Measurements from ENCODE around the gene NAA80. TPM values are rescaled to one million over a fixed set of nuclear protein-coding genes. Genes with fewer than 3 reads are reported as not detected.

The NAA80 gene
- polyA plus RNA-seq, 2 of the 4 experiments (the other 2 are of a cell fraction): 3.1 to 5.3 TPM

DNA sequence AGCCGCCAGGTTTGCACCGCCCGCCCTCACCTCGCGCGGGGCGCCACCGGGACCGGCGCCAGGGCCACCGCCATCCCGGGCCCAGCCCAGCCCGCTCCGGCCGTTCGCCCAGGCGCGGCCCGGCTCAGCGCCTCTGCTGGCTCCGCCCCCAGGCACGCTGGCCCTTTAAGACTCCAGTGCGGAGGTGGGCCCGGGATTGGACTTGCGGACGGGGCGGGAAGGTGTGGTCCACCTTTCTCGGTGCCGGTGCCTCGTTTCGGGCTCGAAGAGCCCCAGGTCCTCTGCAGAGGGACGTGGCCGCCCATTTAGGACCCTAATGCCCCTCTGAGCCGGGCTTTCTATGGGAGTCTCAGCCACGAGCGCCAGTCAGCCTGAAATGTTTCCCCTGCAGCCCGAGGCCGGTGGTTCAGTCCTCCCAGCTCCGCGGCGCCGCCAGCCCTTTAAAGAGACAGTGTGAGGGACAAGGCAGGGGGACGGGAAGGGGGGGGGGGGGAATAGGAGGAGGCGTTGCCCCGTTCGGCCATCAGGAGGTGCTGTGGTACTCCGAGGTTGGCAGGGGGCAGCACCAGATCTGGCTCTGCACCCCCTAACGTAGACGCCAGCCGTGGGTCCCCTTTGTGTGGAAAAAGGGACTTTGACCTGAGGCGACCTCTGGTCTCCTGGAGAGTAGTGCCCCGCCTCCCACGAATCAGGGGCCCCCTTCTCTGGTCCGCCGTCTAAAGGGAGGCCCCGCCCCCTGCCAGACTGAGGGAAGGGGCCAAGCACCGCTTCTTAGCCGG is 22.3 kb upstream of the NAA80 start (continued):
- TF ChIP-seq, protein P1, sequence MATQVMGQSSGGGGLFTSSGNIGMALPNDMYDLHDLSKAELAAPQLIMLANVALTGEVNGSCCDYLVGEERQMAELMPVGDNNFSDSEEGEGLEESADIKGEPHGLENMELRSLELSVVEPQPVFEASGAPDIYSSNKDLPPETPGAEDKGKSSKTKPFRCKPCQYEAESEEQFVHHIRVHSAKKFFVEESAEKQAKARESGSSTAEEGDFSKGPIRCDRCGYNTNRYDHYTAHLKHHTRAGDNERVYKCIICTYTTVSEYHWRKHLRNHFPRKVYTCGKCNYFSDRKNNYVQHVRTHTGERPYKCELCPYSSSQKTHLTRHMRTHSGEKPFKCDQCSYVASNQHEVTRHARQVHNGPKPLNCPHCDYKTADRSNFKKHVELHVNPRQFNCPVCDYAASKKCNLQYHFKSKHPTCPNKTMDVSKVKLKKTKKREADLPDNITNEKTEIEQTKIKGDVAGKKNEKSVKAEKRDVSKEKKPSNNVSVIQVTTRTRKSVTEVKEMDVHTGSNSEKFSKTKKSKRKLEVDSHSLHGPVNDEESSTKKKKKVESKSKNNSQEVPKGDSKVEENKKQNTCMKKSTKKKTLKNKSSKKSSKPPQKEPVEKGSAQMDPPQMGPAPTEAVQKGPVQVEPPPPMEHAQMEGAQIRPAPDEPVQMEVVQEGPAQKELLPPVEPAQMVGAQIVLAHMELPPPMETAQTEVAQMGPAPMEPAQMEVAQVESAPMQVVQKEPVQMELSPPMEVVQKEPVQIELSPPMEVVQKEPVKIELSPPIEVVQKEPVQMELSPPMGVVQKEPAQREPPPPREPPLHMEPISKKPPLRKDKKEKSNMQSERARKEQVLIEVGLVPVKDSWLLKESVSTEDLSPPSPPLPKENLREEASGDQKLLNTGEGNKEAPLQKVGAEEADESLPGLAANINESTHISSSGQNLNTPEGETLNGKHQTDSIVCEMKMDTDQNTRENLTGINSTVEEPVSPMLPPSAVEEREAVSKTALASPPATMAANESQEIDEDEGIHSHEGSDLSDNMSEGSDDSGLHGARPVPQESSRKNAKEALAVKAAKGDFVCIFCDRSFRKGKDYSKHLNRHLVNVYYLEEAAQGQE (IDR thresholded peaks at IDR 0.05): no peak
- TF ChIP-seq ESRRA (IDR thresholded peaks at IDR 0.05; ENCODE audit: borderline replicate concordance, low read length): no peak
- TF ChIP-seq POLR2AphosphoS2 (conservative IDR thresholded peaks at IDR 0.05; ENCODE audit: low read length): no peak
- TF ChIP-seq JUN (IDR thresholded peaks at IDR 0.05): peak in 1 of 2 experiments; percentile 70; a peak in 2 of 5 replicates
- no peak for TF ChIP-seq RARB (CRISPR knock-in tag; IDR thresholded peaks at IDR 0.05)
- TF ChIP-seq, protein P2, sequence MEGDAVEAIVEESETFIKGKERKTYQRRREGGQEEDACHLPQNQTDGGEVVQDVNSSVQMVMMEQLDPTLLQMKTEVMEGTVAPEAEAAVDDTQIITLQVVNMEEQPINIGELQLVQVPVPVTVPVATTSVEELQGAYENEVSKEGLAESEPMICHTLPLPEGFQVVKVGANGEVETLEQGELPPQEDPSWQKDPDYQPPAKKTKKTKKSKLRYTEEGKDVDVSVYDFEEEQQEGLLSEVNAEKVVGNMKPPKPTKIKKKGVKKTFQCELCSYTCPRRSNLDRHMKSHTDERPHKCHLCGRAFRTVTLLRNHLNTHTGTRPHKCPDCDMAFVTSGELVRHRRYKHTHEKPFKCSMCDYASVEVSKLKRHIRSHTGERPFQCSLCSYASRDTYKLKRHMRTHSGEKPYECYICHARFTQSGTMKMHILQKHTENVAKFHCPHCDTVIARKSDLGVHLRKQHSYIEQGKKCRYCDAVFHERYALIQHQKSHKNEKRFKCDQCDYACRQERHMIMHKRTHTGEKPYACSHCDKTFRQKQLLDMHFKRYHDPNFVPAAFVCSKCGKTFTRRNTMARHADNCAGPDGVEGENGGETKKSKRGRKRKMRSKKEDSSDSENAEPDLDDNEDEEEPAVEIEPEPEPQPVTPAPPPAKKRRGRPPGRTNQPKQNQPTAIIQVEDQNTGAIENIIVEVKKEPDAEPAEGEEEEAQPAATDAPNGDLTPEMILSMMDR (IDR thresholded peaks at IDR 0.05): peak; percentile 42; the same call in 2 of the 3 replicates
- no peak for TF ChIP-seq ZNF302 (CRISPR knock-in tag; IDR thresholded peaks at IDR 0.05)
- no peak for TF ChIP-seq NFE2L2 (conservative IDR thresholded peaks at IDR 0.05; ENCODE audit: low read length)
- TF ChIP-seq, protein P3, sequence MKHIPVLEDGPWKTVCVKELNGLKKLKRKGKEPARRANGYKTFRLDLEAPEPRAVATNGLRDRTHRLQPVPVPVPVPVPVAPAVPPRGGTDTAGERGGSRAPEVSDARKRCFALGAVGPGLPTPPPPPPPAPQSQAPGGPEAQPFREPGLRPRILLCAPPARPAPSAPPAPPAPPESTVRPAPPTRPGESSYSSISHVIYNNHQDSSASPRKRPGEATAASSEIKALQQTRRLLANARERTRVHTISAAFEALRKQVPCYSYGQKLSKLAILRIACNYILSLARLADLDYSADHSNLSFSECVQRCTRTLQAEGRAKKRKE (CRISPR knock-in tag; IDR thresholded peaks at IDR 0.05; ENCODE audit: low read depth): no peak
- no peak for TF ChIP-seq RAD21 (conservative IDR thresholded peaks at IDR 0.05 in 1 of 2, IDR thresholded peaks at IDR 0.05 in 1 of 2)
- TF ChIP-seq HOXB13 (CRISPR knock-in tag; IDR thresholded peaks at IDR 0.05; ENCODE audit: low read depth): no peak
- TF ChIP-seq HOXB5 (CRISPR knock-in tag; IDR thresholded peaks at IDR 0.05): no peak
- no peak for TF ChIP-seq MAFK (IDR thresholded peaks at IDR 0.05; ENCODE audit: partially characterized antibody)
- TF ChIP-seq CEBPB (IDR thresholded peaks at IDR 0.05): no peak
- no peak for TF ChIP-seq SMC3 (IDR thresholded peaks at IDR 0.05)
- no peak for TF ChIP-seq ZSCAN20 (CRISPR knock-in tag; IDR thresholded peaks at IDR 0.05)
- no peak; the same call in 1 of the 2 replicates for TF ChIP-seq MYC (IDR thresholded peaks at IDR 0.05; ENCODE audit: borderline replicate concordance, low read length)
- TF ChIP-seq GATA3 (IDR thresholded peaks at IDR 0.05; ENCODE audit: borderline replicate concordance): peak; percentile 69

DNA sequence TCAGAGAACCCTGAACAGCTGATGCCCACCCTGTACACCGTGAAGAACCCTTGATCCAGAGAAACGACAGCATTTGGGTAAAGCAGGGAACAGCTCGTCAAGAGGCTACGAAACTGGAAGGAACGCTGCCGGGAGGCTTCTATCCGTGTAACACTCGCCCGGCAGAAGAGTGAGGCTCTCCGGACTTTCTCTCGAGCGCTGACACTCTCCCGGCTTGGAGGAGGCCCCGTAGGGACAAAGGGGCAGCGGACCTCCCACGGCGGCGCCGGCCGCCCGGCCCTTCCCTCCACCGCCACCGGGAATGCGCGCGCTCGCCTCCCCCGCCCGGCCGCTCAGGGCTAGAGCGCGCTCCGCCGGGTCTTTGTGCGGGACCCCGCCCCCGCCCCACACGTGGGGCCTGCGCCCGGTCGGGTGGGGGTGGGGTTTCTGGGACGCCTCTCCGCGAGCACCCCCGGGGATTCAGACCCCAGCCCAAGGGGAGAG is 21.7 kb upstream of the NAA80 start:
- Histone ChIP-seq H3K9me3 (no peaks in the 10 kb centered on the region), H3K4me3 (peak overlapping the region; percentile 65), H3K27ac (peak overlapping the region; percentile 99 to 100), H3K4me2 (peak overlapping the region; percentile 98), H3K4me1 (peaks cover 35% of the 10 kb centered on the region)
- ChIA-PET CTCF (interaction anchor here (0.5 to 5.1 kb wide), 12 partner anchors 8 to 271 kb away, joined by 3 to 56 read pairs (median 3); partner anchors contain the start of genes HYAL3 and NAA80), POLR2A (no interaction called here)
- DNase-seq (ENCODE audit: low read depth in 1 of 2, low spot score in 1 of 2) (peak in 1 of 2 experiments; percentile 56), FAIRE-seq (no peak), ATAC-seq (peak; percentile 41 to 58)
- WGBS (ENCODE audit: missing lambda C conversion rate): 0% methylated on average over 9 of the region's 45 CpGs
- TF ChIP-seq HDAC2 (IDR thresholded peaks at IDR 0.05) (no peak), PHF8 (IDR thresholded peaks at IDR 0.05; ENCODE audit: borderline replicate concordance, low read depth) (peak; percentile 82; the same call in 1 of the 2 replicates), EHF (CRISPR knock-in tag; IDR thresholded peaks at IDR 0.05) (no peak), MYC (IDR thresholded peaks at IDR 0.05; ENCODE audit: borderline replicate concordance, low read length) (peak; percentile 66; the same call in 1 of the 2 replicates), CEBPB (IDR thresholded peaks at IDR 0.05) (no peak), FOSL2 (IDR thresholded peaks at IDR 0.05) (no peak), FOSL2 (CRISPR knock-in tag; IDR thresholded peaks at IDR 0.05) (no peak)
- TF ChIP-seq, protein P4, sequence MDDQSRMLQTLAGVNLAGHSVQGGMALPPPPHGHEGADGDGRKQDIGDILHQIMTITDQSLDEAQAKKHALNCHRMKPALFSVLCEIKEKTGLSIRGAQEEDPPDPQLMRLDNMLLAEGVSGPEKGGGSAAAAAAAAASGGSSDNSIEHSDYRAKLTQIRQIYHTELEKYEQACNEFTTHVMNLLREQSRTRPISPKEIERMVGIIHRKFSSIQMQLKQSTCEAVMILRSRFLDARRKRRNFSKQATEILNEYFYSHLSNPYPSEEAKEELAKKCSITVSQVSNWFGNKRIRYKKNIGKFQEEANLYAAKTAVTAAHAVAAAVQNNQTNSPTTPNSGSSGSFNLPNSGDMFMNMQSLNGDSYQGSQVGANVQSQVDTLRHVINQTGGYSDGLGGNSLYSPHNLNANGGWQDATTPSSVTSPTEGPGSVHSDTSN (IDR thresholded peaks at IDR 0.05): 0 out of 2 replicates have a peak, but pooled peaks have one; percentile 25
- TF ChIP-seq, protein P5, sequence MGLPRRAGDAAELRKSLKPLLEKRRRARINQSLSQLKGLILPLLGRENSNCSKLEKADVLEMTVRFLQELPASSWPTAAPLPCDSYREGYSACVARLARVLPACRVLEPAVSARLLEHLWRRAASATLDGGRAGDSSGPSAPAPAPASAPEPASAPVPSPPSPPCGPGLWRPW (IDR thresholded peaks at IDR 0.05): no peak

Data from A549 (cell line).